Renal cortex interstitium (tissue), 11 donors: ENCODE data around the gene COL24A1. TPM values are rescaled to one million over a fixed set of nuclear protein-coding genes. Genes with fewer than 3 reads are reported as not detected.
"Not testable (repeated sequence)": the region's sequence is repeated elsewhere in the genome, so short reads cannot be mapped to it uniquely, and the experiment has no call there.

Experiments
- DNase-seq, 11 donors: peaks; one replicate each; pipeline ENCODE4 v3.0.0-alpha.2; 2013; ENCODE audit warnings: low read depth in 9 of 11, low spot score in 4 of 11; ENCODE audit errors: extremely low read depth in 1 of 11
- polyA plus RNA-seq, 3 donors: library from polyadenylated mRNA; unstranded; fragments of 120-200 nt; gene quantifications; one replicate each; pipeline ENCODE4 v1.2.1, GENCODE V29; 2013; ENCODE audit not compliant: insufficient read length in 3 of 3

COL24A1 gene
- polyA plus RNA-seq, 3 donors: 1.7 to 2.2 (median 2.1) TPM

DNA sequence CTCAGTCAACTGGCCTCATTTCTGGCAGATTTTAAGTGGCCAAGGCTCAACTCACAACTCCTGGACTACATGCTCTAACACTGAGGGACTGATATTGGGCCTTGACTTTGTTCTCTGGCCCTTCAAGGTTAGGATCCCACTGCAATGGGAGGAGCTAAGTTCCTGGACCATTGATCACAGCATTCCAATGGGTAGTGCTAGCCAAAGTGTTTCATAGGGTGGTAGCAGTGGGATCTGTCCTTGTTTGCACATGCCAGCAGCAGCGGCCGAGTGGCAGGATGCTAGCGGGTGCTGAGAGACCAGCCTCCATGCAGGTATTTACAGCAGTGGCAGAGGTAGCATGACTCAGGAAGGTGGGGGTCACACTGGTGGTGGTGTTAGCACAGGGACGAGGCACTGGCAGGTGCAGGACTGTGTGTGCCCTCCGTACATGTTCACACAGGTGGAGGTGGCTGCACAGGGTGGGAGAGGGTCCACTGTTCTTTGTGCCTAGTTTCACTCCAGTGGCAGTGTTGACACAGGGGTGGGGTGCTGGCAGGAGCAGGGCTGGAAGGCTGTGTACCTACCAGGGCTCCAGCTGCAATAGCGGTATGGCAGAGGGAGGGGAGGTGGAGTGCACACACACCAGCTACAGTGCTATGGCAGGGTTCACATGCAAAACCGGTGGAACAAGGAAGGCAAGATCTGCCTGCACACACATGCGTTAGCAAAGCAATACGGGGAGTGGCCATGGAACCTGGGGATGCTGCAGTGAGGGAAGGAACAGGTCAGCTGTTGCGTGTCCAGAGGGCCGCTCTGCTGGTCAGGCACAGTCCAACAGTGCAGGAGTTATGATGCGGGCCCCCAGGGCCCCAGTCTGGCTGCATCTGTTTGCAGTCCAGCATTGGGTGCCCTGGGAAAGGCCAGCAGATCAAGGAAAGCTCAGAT lies 51.7 kb downstream of the COL24A1 start:
- peak in 10 of 11 donors; percentile 1 to 38 (median 11) for DNase-seq

DNA sequence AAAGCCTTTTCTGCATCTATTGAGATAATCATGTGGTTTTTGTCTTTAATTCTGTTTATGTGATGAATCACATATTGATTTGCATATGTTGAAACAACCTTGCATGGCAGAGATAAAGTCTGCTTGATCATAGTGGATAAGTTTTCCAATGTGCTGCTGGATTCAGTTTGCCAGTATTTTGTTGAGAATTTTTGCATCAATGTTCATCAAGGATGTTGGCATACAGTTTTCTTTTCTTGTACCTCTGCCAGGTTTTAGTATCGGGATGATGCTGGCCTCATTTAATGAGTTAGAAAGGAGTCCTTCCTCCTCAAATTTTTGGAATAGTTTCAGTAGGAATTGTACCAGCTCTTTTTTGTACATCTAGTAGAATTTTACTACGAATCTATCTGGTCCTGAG lies 55.0 kb downstream of the COL24A1 start:
- no peak for DNase-seq

DNA sequence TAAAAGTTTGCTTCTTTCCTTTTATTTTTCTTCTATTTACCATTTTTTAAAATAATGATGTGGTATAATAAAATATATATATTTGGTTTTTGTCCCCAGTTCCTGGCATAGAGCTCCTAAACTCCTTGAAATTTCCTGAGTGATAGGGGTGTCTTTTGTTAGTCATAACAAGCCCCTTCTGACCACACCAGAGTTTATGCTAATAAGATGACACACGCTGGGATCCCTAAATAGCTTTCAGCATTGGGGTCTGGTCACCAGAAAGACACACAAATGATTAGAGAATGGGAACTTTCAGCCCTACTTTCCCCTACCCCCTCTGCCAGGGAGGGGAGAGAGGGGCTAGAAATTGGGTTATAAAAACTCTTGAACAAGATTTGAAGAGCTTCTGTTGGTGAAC lies 56.2 kb downstream of the COL24A1 start:
- DNase-seq: no peak

DNA sequence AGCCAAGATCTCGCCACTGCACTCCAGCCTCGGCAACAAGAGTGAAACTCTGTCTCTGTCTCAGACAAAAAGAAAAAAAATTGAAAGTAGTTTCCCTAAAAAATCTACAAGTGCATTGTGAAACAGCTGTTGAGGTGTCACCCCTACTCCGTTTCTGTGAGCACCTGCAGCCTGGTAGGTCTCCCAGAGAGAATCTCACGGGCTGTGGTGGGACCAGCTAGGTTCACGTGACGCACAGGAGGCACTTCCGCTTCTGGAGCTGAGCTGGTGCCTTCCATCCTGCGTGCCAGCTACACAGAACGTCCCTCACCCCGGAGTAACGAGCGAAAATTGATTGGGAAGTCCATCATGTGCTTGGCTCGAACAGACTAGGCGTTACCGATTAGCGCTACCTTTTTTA lies 66.8 kb downstream of the COL24A1 start:
- DNase-seq: no peak

DNA sequence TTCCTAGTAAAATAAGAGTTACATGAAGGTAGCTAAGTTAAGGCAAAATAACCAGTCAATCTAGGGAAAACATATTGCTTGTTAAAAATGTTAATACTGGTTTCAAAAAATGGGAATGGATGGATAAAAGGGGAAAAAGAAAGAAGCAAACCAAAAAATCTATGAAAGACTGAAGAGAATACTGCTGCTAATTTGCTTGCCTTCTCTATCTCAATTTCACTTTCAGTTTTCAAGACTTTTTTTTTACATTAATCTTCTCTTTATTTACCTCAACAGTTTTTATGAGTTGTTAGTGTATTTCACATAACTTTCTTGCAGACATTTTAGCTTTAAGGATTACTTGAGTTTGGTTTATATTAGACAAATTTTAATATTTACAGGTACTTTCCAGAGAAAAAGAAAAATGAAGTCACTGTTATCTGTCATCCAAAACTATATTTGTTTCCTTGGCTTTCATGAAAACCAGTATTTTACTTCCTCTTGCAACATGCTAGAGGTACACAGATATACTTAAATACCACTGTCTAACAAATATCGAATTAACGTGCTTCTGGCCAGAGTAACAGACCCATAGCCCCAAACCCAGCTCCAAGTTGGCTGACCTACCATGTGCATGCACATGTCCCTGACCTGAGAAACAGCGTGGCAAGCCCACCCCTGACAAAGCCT lies 70.7 kb downstream of the COL24A1 start:
- DNase-seq: no peak

DNA sequence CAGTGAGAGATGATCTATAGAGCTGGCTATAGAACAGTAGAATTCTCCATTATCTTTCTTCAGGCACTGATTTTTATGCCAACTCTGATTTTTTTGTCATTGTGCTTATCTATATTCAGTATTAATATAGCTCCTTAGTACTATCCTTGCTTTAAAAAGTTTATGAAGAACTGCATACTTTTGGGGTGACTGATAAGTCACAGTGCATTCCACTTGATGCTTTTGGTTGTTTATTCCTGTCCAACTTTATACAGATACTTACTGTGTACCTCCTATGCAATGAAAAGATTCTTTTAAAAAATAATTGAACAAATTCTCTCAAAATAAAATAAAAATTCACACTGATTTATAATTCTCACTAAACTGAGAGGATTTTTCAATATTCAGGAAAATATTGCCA lies 71.6 kb downstream of the COL24A1 start:
- no peak for DNase-seq

DNA sequence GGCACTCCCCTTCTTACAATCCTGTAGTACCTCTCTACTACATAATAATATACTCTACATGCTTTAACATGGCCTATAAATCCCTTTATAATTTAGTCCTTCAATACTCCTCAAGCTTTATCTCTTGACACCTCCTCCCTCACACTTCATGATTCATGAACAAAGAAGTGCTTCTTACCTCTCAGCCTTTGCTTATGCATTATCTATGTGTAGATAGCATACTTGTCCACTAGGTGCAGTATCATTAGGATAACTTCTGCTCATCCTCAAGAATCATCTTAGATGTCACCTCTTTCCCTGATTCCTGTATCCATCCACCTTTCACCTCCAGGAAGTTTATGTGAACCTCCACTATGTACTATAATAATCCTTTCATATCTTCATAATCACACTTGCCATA lies 74.4 kb downstream of the COL24A1 start:
- no peak for DNase-seq

DNA sequence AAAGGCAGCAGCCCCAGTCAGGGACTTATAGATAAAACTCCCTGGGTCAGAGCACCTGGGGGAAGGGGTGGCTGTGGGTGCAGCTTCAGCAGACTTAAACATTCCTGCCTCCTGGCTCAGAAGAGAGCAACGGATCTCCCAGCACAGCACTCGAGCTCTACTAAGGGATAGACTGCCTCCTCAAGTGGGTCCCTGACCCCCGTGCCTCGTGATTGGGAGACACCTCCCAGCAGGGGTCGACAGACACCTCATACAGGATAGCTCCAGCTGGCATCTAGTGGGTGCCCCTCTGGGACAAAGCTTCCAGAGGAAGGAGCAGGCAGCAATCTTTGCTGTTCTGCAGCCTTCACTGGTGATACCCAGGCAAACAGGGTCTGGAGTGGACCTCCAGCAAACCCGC lies 84.1 kb downstream of the COL24A1 start:
- DNase-seq: not testable (repeated sequence)

DNA sequence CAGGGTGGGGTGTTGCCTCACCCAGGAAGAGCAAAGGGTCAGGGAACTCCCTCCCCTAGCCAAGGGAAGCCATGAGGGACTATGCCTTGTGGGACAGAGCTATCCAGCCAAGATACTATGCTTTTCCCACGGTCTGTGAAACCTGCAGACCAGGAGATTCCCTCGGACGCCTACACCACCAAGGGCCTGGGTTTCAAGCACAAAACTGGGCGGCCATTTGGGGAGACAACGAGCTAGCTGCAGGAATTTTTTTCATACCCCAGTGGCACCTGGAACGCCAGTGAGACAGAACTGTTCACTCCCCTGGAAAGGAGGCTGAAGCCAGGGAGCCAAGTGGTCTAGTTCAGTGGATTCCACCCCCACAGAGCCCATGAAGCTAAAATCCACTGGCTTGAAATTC lies 84.7 kb downstream of the COL24A1 start:
- DNase-seq: not testable (repeated sequence)

DNA sequence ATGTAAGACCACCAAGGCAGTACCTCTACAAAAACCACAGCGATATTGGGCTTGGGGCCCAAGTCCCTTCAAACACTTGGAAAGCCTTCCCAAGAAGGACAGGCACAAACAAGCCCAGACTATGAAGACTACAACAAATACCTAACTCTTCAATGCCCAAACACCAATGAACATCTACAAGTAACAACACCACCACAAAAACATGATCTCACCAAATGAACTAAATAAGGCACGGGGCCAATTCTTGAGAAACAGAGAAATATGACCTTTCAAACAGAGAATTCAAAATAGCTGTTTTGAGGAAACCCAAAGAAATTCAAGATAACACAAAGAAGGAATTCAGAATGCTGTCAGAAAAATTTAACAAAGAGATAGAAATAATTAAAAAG lies 86.8 kb downstream of the COL24A1 start:
- DNase-seq: no peak

DNA sequence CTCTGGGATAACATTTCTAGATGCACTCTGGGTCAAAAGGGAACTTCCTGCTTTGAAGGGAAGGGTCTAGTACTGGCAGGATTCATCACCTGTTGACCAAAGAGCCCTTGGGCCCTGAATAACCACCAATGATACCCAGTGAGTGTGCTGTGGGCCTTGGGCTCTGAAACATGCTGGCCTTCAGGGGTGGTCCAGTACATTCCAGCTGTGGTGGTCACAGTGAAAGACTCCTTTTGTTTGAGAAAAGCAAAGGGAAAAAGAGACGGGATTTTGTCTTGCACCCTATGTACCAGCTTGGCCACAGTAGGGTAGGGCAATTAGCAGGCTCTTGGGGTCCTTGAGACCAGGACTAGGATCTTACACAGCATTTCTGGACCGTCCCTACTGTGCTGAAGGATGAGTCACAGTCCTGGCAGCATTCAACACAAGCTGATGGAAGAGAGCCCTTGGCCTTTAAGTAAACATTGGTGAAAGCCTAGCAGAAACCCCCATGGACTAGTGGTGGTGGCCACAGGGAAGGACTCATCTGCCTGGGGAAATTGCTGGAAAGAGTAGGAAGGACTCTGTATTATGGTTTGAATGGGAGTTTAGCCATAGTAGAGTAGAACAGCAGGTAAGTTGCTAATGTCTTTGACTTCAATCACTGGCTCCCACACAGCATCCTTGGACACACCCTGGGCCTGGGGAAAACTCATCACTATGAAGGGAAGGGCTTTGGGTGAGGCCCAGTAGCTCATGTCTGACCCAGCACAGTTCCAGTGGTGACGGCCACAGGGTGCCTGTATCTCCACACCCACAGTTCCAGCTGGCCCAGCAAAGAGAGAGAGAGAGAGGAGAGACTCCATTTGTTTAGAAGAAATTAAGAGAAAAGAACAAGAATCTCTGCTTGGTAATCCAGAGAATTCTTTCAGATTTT lies 87.5 kb downstream of the COL24A1 start:
- no peak for DNase-seq

DNA sequence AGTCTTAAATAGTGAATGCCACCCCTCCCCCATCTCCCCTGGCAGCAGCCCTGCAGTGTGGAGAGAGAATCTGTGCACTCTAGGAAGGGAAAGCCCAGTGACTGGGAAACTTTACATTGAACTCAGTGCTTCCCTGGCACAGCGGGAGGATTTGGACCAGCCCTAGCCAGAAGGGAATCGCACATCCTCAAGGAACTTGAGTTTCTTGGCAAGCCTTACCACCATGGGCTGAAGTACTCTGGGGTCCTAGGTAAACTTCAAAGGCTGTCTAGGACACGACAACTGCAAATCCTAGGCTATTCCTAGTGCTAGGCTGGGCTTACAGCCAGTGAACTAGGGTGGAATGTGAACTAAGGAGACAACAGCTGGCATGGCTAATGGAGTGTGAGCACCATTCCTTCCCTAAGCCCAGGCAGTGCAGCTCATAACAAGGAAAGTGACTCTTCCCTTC lies 88.3 kb downstream of the COL24A1 start:
- DNase-seq: no peak

DNA sequence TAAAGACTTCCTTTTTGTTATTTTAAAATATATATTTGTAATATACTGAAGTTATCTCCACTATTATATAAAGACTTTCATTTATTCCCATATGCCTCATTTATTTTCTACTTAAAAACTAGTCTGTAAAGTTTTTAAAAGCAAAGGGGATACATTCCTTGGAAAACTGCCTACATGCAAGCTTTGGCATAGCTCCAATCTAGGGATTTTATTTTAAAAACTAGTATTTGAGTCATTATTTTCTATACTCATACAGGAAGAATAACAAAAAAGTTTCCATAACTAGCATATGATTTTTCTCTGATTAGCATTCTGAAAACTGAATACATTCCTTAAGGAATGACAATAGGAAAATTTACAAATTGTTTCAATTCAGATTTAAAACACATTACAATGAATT lies 88.9 kb downstream of the COL24A1 start:
- peak in 3 of 11 donors; percentile 3 to 7 (median 3) for DNase-seq

DNA sequence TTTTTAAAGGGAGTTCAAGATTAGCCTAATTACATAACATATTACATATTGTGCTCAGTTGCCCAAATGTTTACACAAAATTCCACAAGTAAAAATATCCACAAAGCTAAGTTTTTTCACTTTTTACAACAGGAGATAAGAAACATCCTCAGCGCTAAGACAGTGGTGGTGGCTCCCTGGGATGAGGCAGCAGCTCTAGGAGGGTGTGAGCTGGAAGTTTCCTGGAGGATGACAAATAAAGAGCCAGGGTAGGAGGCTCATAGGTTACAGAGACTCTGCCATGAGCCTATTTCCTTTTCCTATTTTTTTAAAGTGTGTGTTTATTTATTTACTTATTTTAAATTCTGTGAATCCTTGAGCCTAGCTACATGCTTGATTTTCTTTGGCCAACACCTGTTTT lies 91.7 kb downstream of the COL24A1 start:
- DNase-seq: no peak

DNA sequence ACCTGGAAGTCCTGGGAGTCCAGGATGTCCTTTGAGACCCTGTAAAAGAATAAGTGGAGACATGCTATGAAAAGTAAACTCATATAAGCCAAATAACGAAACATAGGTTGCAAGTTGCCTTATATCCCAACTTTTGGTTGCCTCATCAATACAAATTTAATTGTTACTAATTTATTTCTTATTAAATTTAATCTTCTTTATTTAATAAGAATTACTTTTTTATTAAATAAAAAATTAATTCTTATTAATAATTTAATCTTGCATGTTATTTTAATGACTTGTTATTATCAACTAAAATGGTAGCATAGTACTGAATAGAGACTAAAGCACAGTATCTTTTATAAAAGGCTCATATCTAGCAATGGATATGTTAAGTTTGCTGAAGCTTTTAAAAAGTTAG lies 92.9 kb downstream of the COL24A1 start:
- DNase-seq: no peak

DNA sequence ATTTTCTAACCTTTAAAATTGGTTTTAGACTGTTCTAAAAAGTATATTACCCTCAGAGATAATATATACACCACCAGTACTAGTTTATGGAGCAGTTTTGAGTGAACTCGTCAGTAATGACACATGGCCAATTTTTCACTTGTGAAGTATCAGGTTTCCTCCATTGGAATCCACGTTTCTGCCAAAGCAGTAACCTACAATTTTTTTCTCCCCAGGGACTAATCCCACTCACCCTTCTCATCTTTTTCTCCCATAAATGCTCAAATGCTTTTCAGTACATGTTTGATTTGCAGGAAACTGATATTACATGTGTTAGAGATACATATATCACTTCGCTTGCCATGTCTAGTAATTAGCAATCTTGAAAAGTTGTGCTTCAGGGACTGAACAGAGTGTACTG lies 94.1 kb downstream of the COL24A1 start:
- DNase-seq: no peak

DNA sequence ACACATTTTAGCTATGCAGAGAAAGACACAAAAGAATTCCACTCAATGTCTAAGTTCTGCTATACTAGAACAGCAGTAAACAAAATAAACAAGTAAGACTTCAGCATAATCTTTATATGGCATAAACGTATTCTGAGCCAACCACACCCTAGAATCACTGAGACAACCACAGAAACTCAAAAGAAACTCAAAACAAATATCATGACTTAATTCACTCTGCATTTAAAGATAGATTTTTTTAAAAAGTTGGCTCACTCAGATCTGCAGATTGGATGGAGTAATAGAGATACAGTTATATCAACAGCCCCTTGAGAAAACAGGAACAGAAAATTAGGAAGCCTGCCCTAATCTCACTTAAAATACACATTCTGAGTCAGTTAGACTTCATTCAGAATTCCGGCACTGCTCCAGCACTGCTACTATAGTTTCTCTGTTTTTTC lies 95.0 kb downstream of the COL24A1 start:
- no peak for DNase-seq

DNA sequence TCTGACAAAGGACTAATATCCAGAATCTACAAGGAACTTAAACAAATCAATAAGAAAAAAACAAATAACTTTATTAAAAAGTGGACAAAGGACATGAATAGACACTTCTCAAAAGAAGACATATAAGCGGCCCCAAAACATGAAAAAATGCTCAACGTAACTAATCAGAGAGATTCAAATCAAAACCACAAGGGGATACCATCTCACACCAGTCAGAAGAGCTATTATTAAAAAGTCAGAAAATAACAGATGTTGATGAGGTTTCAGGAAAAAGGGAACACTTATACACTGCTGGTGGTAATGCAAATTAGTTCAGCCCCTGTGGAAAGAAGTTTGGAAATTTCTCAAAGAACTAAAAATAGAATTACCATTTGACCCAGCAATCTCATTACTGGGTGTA lies 102.2 kb downstream of the COL24A1 start:
- no peak for DNase-seq

DNA sequence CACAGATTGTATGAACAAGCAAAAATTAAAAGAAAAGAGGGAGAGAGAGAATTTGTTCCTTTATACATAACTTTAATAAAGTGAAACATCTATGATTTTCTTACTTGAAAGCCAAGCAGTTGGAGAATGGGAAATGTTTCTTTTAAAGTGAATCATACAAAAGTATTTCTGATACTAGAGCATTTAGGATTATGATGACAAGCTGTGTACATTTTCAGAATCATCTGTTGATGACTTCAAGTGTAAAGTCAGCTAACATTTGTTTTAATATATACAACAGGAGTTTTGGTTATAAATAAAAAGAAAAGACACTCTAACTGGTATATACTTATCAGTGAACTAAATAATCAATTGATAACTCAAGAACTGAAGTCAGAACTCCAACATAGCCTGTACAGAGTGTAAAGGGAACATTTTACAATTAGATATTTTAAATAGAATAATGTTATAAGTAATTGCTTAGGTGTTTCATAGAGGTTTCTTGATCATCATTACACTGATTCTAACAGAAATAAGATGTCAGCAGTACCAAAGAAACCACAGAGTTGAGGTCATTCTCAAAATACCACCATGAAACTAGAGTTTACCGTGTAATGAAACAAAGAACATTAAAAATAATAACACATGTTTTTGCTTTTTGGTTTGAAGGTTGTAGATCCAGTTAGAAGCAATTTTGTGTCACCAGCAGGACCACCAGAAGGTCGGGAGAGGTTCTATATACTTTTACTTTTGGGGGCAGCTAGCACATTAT lies 103.4 kb downstream of the COL24A1 start:
- no peak for DNase-seq
